Heart left ventricle (tissue), 16 donors: ENCODE results near the gene FER. TPM values are rescaled to one million over a fixed set of nuclear protein-coding genes. Genes with fewer than 3 reads are reported as not detected.

Experiments used
- ATAC-seq, 4 donors: fragments of 200-7000 bp; cut with Tn5 transposase; one replicate each; pipeline ENCODE4 v1.9.1; 2020 to 2022; ENCODE audit warnings: moderate library complexity in 4 of 4, mild to moderate bottlenecking in 3 of 4, moderate number of reproducible peaks in 1 of 4
- DNase-seq, 5 donors: peaks; one replicate each; pipeline ENCODE4 v3.0.0-alpha.2; 2020
- H3K27ac ChIP-seq, 12 donors: fragments of 200-600 bp; sonication (generic) in 4 of 12; one replicate each; pipeline versions ENCODE4 v1.5.0 to v1.8.0; 2016 to 2022; ENCODE audit warnings: mild to moderate bottlenecking in 2 of 12
- H3K27me3 ChIP-seq, 9 donors: fragments of 200-600 bp; sonication (generic) in 2 of 9; one replicate each; pipeline versions ENCODE4 v1.5.1 to v1.8.0; 2016 to 2022; ENCODE audit warnings: mild to moderate bottlenecking in 3 of 9
- H3K36me3 ChIP-seq, 9 donors: fragments of 200-600 bp; sonication (generic) in 2 of 9; one replicate each; pipeline versions ENCODE4 v1.5.0 to v1.8.0; 2018 to 2022; ENCODE audit warnings: mild to moderate bottlenecking in 2 of 9
- H3K4me1 ChIP-seq, 12 donors: fragments of 200-600 bp; sonication (generic) in 4 of 12; one replicate each; pipeline versions ENCODE4 v1.5.0 to v1.8.0; 2016 to 2022; ENCODE audit warnings: mild to moderate bottlenecking in 3 of 12
- H3K4me3 ChIP-seq, 12 donors: fragments of 200-600 bp; sonication (generic) in 4 of 12; one replicate each; pipeline versions ENCODE4 v1.5.0 to v1.8.0; 2017 to 2022; ENCODE audit warnings: mild to moderate bottlenecking in 9 of 12, moderate library complexity in 4 of 12
- H3K9me3 ChIP-seq, 12 donors: fragments of 200-600 bp; sonication (generic) in 4 of 12; one replicate each; pipeline versions ENCODE4 v1.5.0 to v1.8.0; 2016 to 2022; ENCODE audit warnings: mild to moderate bottlenecking in 1 of 12
- CTCF ChIP-seq, 12 donors: fragments of 200-600 bp; sonication (generic) in 4 of 12; IDR thresholded peaks; one replicate each; pipeline versions ENCODE4 v1.5.0 to v1.8.0; 2018 to 2022; ENCODE audit warnings: antibody characterized with exemption in 12 of 12, mild to moderate bottlenecking in 5 of 12
- POLR2A ChIP-seq, 2 donors: fragments of 450-650 bp; IDR thresholded peaks; one replicate each; pipeline ENCODE4 v1.6.1; 2017; ENCODE audit warnings: antibody characterized with exemption in 2 of 2, mild to moderate bottlenecking in 2 of 2, moderate library complexity in 2 of 2
- WGBS, 4 donors: extraction: QIAGEN DNeasy Blood & Tissue Kit in 2 of 4; methylation state at CpG; one replicate each; pipeline versions ENCODE4 v1.1.5 to v1.1.7; 2013 to 2018; 5-methylcytosine and 5-hydroxymethylcytosine counted together
- intact Hi-C, 10 donors: fragments of 100-400 bp; cut with DNase I; formaldehyde crosslinking; loops; one replicate each; pipeline versions ENCODE4 v1.11.1 to v1.14.2; 2022
- polyA plus RNA-seq, 2 donors: library from polyadenylated mRNA; stranded (reverse); fragments of 200-250 nt; gene quantifications; one replicate each; pipeline ENCODE4 v1.2.3, GENCODE V29; 2013
- total RNA-seq, 9 donors: library from RNA; depleted of rRNA in 2 of 9; stranded (reverse); fragments of >200 nt in 2 of 9; fragmentation: NEBNext Ultra II Directional in 3 of 9; extraction: Animal tissue kit (Norgen Biotek cat#: 25700) in 3 of 9; gene quantifications; one replicate each; pipeline versions ENCODE4 v1.1.0 to v1.2.4, GENCODE V29; 2016 to 2023
- donor health status: ischemic (EF 13 %, LVEDD 7.1; RV severe dilation, severe dysfunction).
- donor health status: healthy with polysubstance abuse.
- donor health status: DM: no; HTN: yes; CAD: no.
- donor health status: DM: no; HTN: no; CAD: no.
- donor health status: ischemic (EF 25% LVEDD 6.9; RV normal size, moderate dysfunction).
- donor health status: ischemic (EF 25% LVEDD 5.7; RV mildly dilated, moderate dysfunction).
- donor health status: healthy.
- donor health status: DM: yes; HTN: yes; CAD: no.
- donor health status: ischemic (EF 35%, LVEDD 5.7; RV mildly dilated, moderate dysfunction).
- donor health status: nonischemic (EF 11% LVEDD 7.7; RV severe dilation, severe dysfunction).
- donor health status: DM: yes; HTN: yes; CAD: no.
- donor health status: PGD.
- donor health status: ischemic (EF 29% LVEDD 5.4; RV normal size, mild dysfunction).
- donor health status: nonischemic (EF 23%, LVEDD 6.1; RV moderate dilation, normal function).

FER gene
- total and polyA plus RNA-seq, 11 donors: 1.4 to 25.7 (median 13.1) TPM

GRCh38 chr5:109102096-109102690 lies 354.5 kb downstream of the FER start:
- Histone ChIP-seq H3K9me3 (no peaks in the 10 kb centered on the region), H3K27me3 (no peaks in the 10 kb centered on the region), H3K4me1 (peaks cover 0 to 18% (median 9%) of the 10 kb centered on the region in 12 donors), H3K4me3 (no peak overlapping the region), H3K36me3 (no peaks in the 10 kb centered on the region), H3K27ac (no peak overlapping the region)
- intact Hi-C loops: no loop called here
- DNase-seq (no peak), ATAC-seq (no peak)
- 90 to 95% (median 92%) methylated on average over 4 of the region's 4 CpGs for WGBS, 4 donors
- TF ChIP-seq CTCF (IDR thresholded peaks at IDR 0.05) (no peak), POLR2A (IDR thresholded peaks at IDR 0.05) (no peak)

GRCh38 chr5:109105631-109106267 lies 358.1 kb downstream of the FER start:
- ATAC-seq: peak; percentile 61 to 95 (median 90)
- TF ChIP-seq CTCF (IDR thresholded peaks at IDR 0.05) (no peak), POLR2A (IDR thresholded peaks at IDR 0.05) (no peak)
- Histone ChIP-seq H3K36me3 (no peaks in the 10 kb centered on the region), H3K27ac (peak overlapping the region in 5 of 12 donors; percentile 4 to 39 (median 27)), H3K27me3 (no peaks in the 10 kb centered on the region), H3K4me3 (no peak overlapping the region), H3K9me3 (no peaks in the 10 kb centered on the region), H3K4me1 (peaks cover 0 to 18% (median 9%) of the 10 kb centered on the region in 12 donors)
- WGBS, 4 donors: 31 to 42% (median 38%) methylated on average over 5 of the region's 5 CpGs
- intact Hi-C loops: no loop called here
- DNase-seq: peak in 1 of 5 donors; percentile 7

- no peak overlapping the region for H3K27ac ChIP-seq
- TF ChIP-seq CTCF (IDR thresholded peaks at IDR 0.05): no peak
- no peak for TF ChIP-seq POLR2A (IDR thresholded peaks at IDR 0.05)
- no peak for ATAC-seq
- H3K9me3 ChIP-seq: no peaks in the 10 kb centered on the region
- H3K4me3 ChIP-seq: no peak overlapping the region
- DNase-seq: no peak
- intact Hi-C loops: no loop called here
- 92 to 95% (median 93%) methylated on average over 2 of the region's 2 CpGs for WGBS, 4 donors
- H3K27me3 ChIP-seq: no peaks in the 10 kb centered on the region
- peaks cover 0 to 3% (median 0%) of the 10 kb centered on the region in 12 donors for H3K4me1 ChIP-seq
- H3K36me3 ChIP-seq: no peaks in the 10 kb centered on the region
These were observed 364.0 kb downstream of the FER start for GRCh38 chr5:109111680-109112079.

DNA sequence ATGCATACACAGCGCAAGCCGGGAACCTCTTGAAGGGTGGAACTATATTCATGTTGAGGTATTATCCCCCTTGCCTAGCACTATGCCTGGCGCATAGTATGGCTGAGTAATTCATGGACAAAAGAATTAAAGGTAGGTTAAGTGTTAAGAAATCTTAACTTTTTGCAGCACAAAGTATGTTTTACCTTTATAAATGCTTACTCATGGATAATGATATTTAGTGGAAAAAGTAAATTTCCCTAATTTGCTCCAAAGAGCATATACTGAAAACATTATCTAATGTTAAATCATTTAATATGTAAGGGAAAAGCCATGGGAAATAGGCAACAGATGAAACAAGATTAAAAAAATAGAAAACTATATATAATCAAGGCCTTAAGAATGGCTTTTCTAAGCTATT lies 365.9 kb downstream of the FER start:
- H3K27me3 ChIP-seq: no peaks in the 10 kb centered on the region
- no peak for DNase-seq
- H3K4me1 ChIP-seq: no peaks in the 10 kb centered on the region
- intact Hi-C loops: no loop called here
- ATAC-seq: no peak
- 98 to 100% (median 99%) methylated on average over 3 of the region's 3 CpGs for WGBS, 4 donors
- no peak overlapping the region for H3K27ac ChIP-seq
- H3K36me3 ChIP-seq: no peaks in the 10 kb centered on the region
- H3K9me3 ChIP-seq: no peaks in the 10 kb centered on the region
- TF ChIP-seq CTCF (IDR thresholded peaks at IDR 0.05) (no peak), POLR2A (IDR thresholded peaks at IDR 0.05) (no peak)
- H3K4me3 ChIP-seq: no peak overlapping the region
